GM12874 (cell line): Measurements from ENCODE around the gene MSN.

Experiments used
- CTCF ChIP-seq: IDR thresholded peaks from 2 replicates; pipeline ENCODE4 v1.5.1; 2011; ENCODE audit warnings: low read depth, mild to moderate bottlenecking, control low read depth, low read length, moderate library complexity; ENCODE audit not compliant: insufficient read depth

MSN gene

GRCh38 chrX:65690057-65690855 lies 22.8 kb downstream of the MSN start:
- TF ChIP-seq CTCF: no peak

- no peak for TF ChIP-seq CTCF
Measured at GRCh38 chrX:65695849-65696449, 28.5 kb downstream of the MSN start.

- no peak for TF ChIP-seq CTCF
Measured at GRCh38 chrX:65696613-65697012, 29.2 kb downstream of the MSN start.

GRCh38 chrX:65697211-65697641 lies 29.8 kb downstream of the MSN start:
- TF ChIP-seq CTCF: no peak

GRCh38 chrX:65697915-65698796 lies 30.7 kb downstream of the MSN start:
- no peak for TF ChIP-seq CTCF

- TF ChIP-seq CTCF: no peak
Measured at GRCh38 chrX:65702956-65703355, 35.5 kb downstream of the MSN start.

- TF ChIP-seq CTCF: no peak
Measured at GRCh38 chrX:65705439-65705838, 38.0 kb downstream of the MSN start.
